ENCODE results near the gene OSGEP.
"Not testable (repeated sequence)": the region's sequence is repeated elsewhere in the genome, so short reads cannot be mapped to it uniquely, and the experiment has no call there.

Gene OSGEP

GRCh38 chr14:20460458-20461224 is 6.0 kb upstream of the OSGEP start:
- intact Hi-C loops (cut with DNase I; ENCODE audit: low total_unique reads), result loop anchor here (5.0 kb wide), 4 partner anchors 48 to 152 kb away; partner anchors contain the start of genes PARP2 and TEP1
- Histone ChIP-seq H3K27me3 (no peaks in the 10 kb centered on the region), H3K4me1 (peaks cover 0 to 35% (median 26%) of the 10 kb centered on the region in 4 donors), H3K36me3 (peaks cover 30 to 37% (median 36%) of the 10 kb centered on the region in 3 donors), H3K4me3 (peak overlapping the region; percentile 99), H3K9me3 (no peaks in the 10 kb centered on the region), H3K27ac (peak overlapping the region; percentile 97)
- DNase-seq, result peak in 1 of 2 donors; percentile 73
- no peak for TF ChIP-seq CTCF (IDR thresholded peaks at IDR 0.05)

GRCh38 chr14:20458031-20458789 is 3.6 kb upstream of the OSGEP start:
- H3K4me1 ChIP-seq, result peaks cover 0 to 48% (median 36%) of the 10 kb centered on the region in 4 donors
- H3K9me3 ChIP-seq, result no peaks in the 10 kb centered on the region
- H3K27me3 ChIP-seq, result no peaks in the 10 kb centered on the region
- no peak for DNase-seq
- peaks cover 30 to 37% (median 36%) of the 10 kb centered on the region in 3 donors for H3K36me3 ChIP-seq
- no peak overlapping the region for H3K27ac ChIP-seq
- no peak for TF ChIP-seq CTCF (IDR thresholded peaks at IDR 0.05)
- no peak overlapping the region for H3K4me3 ChIP-seq
- intact Hi-C loops (cut with DNase I; ENCODE audit: low total_unique reads), result no loop called here

GRCh38 chr14:20456971-20457370 is 2.4 kb upstream of the OSGEP start:
- no peak for DNase-seq
- no peak for TF ChIP-seq CTCF (IDR thresholded peaks at IDR 0.05)
- Histone ChIP-seq H3K27ac (no peak overlapping the region), H3K4me1 (peaks cover 0 to 52% (median 38%) of the 10 kb centered on the region in 4 donors), H3K4me3 (no peak overlapping the region), H3K27me3 (no peaks in the 10 kb centered on the region), H3K36me3 (peaks cover 34 to 42% (median 39%) of the 10 kb centered on the region in 3 donors), H3K9me3 (no peaks in the 10 kb centered on the region)
- intact Hi-C loops (cut with DNase I; ENCODE audit: low total_unique reads), result no loop called here

GRCh38 chr14:20455355-20456300 is 1.0 kb upstream of the OSGEP start:
- intact Hi-C loops (cut with DNase I; ENCODE audit: low total_unique reads), result no loop called here
- Histone ChIP-seq H3K36me3 (peaks cover 41 to 56% (median 47%) of the 10 kb centered on the region in 3 donors), H3K27ac (peak overlapping the region; percentile 84 to 93), H3K4me1 (peaks cover 0 to 49% (median 37%) of the 10 kb centered on the region in 4 donors), H3K4me3 (peak overlapping the region; percentile 71 to 72), H3K9me3 (no peaks in the 10 kb centered on the region), H3K27me3 (no peaks in the 10 kb centered on the region)
- TF ChIP-seq CTCF (IDR thresholded peaks at IDR 0.05), result no peak
- no peak for DNase-seq

GRCh38 chr14:20452831-20453230 is 1.8 kb downstream of the OSGEP start:
- Histone ChIP-seq H3K27ac (peak overlapping the region in 1 of 2 donors; percentile 84), H3K4me1 (peaks cover 0 to 30% (median 22%) of the 10 kb centered on the region in 4 donors), H3K36me3 (peaks cover 52 to 61% (median 53%) of the 10 kb centered on the region in 3 donors)
- H3K27me3 ChIP-seq, H3K4me3 ChIP-seq, DNase-seq, H3K9me3 ChIP-seq: not testable (repeated sequence)
- intact Hi-C loops (cut with DNase I; ENCODE audit: low total_unique reads), result loop anchor here (5.0 kb wide), 1 partner anchor 36 kb away; no protein-coding TSS in a partner anchor

Measured in tibial artery (tissue), 4 donors.